Measurements from ENCODE around the gene WDFY4.

Gene WDFY4

DNA sequence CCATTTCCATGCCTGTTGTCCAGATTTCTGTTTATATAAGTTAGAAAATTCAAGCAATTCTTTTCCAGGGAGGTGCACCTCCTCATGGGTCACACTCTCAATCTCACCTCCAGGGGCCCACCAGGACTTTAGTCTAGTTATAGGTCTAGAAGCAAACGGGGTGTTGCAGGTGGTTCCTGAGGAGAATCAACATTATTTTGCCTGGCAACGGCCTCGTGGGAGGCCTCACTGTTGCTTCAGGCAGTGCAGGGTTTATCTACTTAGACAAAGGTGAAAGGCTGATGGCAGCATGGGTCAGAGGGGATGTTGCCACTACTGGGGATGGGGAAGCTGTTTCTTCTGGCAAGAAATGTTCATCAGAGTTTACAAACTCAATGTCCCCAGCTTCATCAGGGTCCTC, 311.7 kb downstream of the WDFY4 start:
- Histone ChIP-seq H3K9ac (ENCODE audit: low read length) (no peak overlapping the region), H3K18ac (ENCODE audit: low read length) (no peak overlapping the region), H3K4me1 (ENCODE audit: control insufficient read depth in 1 of 2, insufficient read depth in 2 of 2, low read length in 2 of 2) (no peaks in the 10 kb centered on the region), H3K4me3 (ENCODE audit: low read depth, low read length) (no peak overlapping the region), H3K27me3 (ENCODE audit: insufficient read depth, low read length) (no peaks in the 10 kb centered on the region), H3K79me2 (ENCODE audit: control insufficient read depth, insufficient read depth, low read length, poor library complexity) (no peaks in the 10 kb centered on the region), H4K8ac (ENCODE audit: low read depth, low read length) (no peak overlapping the region), H3K79me1 (ENCODE audit: low read length) (no peaks in the 10 kb centered on the region), H3K4me2 (ENCODE audit: low read length) (no peak overlapping the region), H3K14ac (ENCODE audit: low read length) (no peak overlapping the region), H4K12ac (ENCODE audit: low read depth, low read length) (no peak overlapping the region), H2AFZ (ENCODE audit: insufficient read depth, low read length, poor library complexity) (no peak overlapping the region), H2BK5ac (ENCODE audit: low read depth, low read length, poor library complexity) (no peak overlapping the region), H2AK5ac (ENCODE audit: low read length) (no peak overlapping the region), H2BK12ac (ENCODE audit: low read length) (no peak overlapping the region), H2BK120ac (ENCODE audit: insufficient read depth, low read length, poor library complexity) (no peak overlapping the region), H3K9me3 (ENCODE audit: insufficient read depth, low read depth, low read length) (no peaks in the 10 kb centered on the region), H3K36me3 (ENCODE audit: control insufficient read depth in 1 of 2, insufficient read depth in 2 of 2, low read length in 2 of 2) (no peaks in the 10 kb centered on the region), H3K4ac (ENCODE audit: low read depth, low read length) (no peak overlapping the region), H3K23ac (ENCODE audit: low read length) (no peak overlapping the region), H3K27ac (ENCODE audit: low read depth, low read length) (no peak overlapping the region), H4K91ac (ENCODE audit: low read depth, low read length) (no peak overlapping the region)
- no peak for DNase-seq
- WGBS (ENCODE audit: extremely low coverage, insufficient coverage, insufficient read length): no CpG with 5 or more reads among the region's 3 CpGs

GRCh38 chr10:48999346-48999745, 314.7 kb downstream of the WDFY4 start:
- Histone ChIP-seq H2BK5ac (ENCODE audit: low read depth, low read length, poor library complexity) (no peak overlapping the region), H3K9ac (ENCODE audit: low read length) (no peak overlapping the region), H4K91ac (ENCODE audit: low read depth, low read length) (no peak overlapping the region), H2BK12ac (ENCODE audit: low read length) (no peak overlapping the region), H3K14ac (ENCODE audit: low read length) (no peak overlapping the region), H3K4me2 (ENCODE audit: low read length) (no peak overlapping the region), H3K4ac (ENCODE audit: low read depth, low read length) (no peak overlapping the region), H2AK5ac (ENCODE audit: low read length) (no peak overlapping the region), H3K79me1 (ENCODE audit: low read length) (no peaks in the 10 kb centered on the region), H4K12ac (ENCODE audit: low read depth, low read length) (no peak overlapping the region), H3K79me2 (ENCODE audit: control insufficient read depth, insufficient read depth, low read length, poor library complexity) (no peaks in the 10 kb centered on the region), H3K4me1 (ENCODE audit: control insufficient read depth in 1 of 2, insufficient read depth in 2 of 2, low read length in 2 of 2) (no peaks in the 10 kb centered on the region), H3K23ac (ENCODE audit: low read length) (no peak overlapping the region), H3K36me3 (ENCODE audit: control insufficient read depth in 1 of 2, insufficient read depth in 2 of 2, low read length in 2 of 2) (no peaks in the 10 kb centered on the region), H3K9me3 (ENCODE audit: insufficient read depth, low read depth, low read length) (no peaks in the 10 kb centered on the region), H3K27me3 (ENCODE audit: insufficient read depth, low read length) (no peaks in the 10 kb centered on the region), H2AFZ (ENCODE audit: insufficient read depth, low read length, poor library complexity) (no peak overlapping the region), H2BK120ac (ENCODE audit: insufficient read depth, low read length, poor library complexity) (no peak overlapping the region), H3K18ac (ENCODE audit: low read length) (no peak overlapping the region), H4K8ac (ENCODE audit: low read depth, low read length) (no peak overlapping the region), H3K4me3 (ENCODE audit: low read depth, low read length) (no peak overlapping the region), H3K27ac (ENCODE audit: low read depth, low read length) (no peak overlapping the region)
- DNase-seq: no peak
- WGBS (ENCODE audit: extremely low coverage, insufficient coverage, insufficient read length): no CpG with 5 or more reads among the region's 2 CpGs

- no peak overlapping the region for H2AK5ac ChIP-seq (ENCODE audit: low read length)
- H3K4me1 ChIP-seq (ENCODE audit: control insufficient read depth in 1 of 2, insufficient read depth in 2 of 2, low read length in 2 of 2): no peaks in the 10 kb centered on the region
- no peak overlapping the region for H3K18ac ChIP-seq (ENCODE audit: low read length)
- H4K12ac ChIP-seq (ENCODE audit: low read depth, low read length): no peak overlapping the region
- H3K4me3 ChIP-seq (ENCODE audit: low read depth, low read length): no peak overlapping the region
- H3K36me3 ChIP-seq (ENCODE audit: control insufficient read depth in 1 of 2, insufficient read depth in 2 of 2, low read length in 2 of 2): no peaks in the 10 kb centered on the region
- no peak overlapping the region for H3K27ac ChIP-seq (ENCODE audit: low read depth, low read length)
- no peak overlapping the region for H3K4me2 ChIP-seq (ENCODE audit: low read length)
- H3K27me3 ChIP-seq (ENCODE audit: insufficient read depth, low read length): no peaks in the 10 kb centered on the region
- no peak overlapping the region for H3K14ac ChIP-seq (ENCODE audit: low read length)
- no peak overlapping the region for H3K4ac ChIP-seq (ENCODE audit: low read depth, low read length)
- no peaks in the 10 kb centered on the region for H3K79me2 ChIP-seq (ENCODE audit: control insufficient read depth, insufficient read depth, low read length, poor library complexity)
- no peak overlapping the region for H2BK5ac ChIP-seq (ENCODE audit: low read depth, low read length, poor library complexity)
- H4K8ac ChIP-seq (ENCODE audit: low read depth, low read length): no peak overlapping the region
- no CpG with 5 or more reads among the region's 13 CpGs for WGBS (ENCODE audit: extremely low coverage, insufficient coverage, insufficient read length)
- H2BK120ac ChIP-seq (ENCODE audit: insufficient read depth, low read length, poor library complexity): no peak overlapping the region
- no peak overlapping the region for H2AFZ ChIP-seq (ENCODE audit: insufficient read depth, low read length, poor library complexity)
- H3K79me1 ChIP-seq (ENCODE audit: low read length): no peaks in the 10 kb centered on the region
- H3K9me3 ChIP-seq (ENCODE audit: insufficient read depth, low read depth, low read length): no peaks in the 10 kb centered on the region
- H4K91ac ChIP-seq (ENCODE audit: low read depth, low read length): no peak overlapping the region
- no peak overlapping the region for H2BK12ac ChIP-seq (ENCODE audit: low read length)
- DNase-seq: no peak
- peak overlapping the region; percentile 7 for H3K9ac ChIP-seq (ENCODE audit: low read length)
- no peak overlapping the region for H3K23ac ChIP-seq (ENCODE audit: low read length)
These were observed 316.0 kb downstream of the WDFY4 start for GRCh38 chr10:49000437-49001398.

DNA sequence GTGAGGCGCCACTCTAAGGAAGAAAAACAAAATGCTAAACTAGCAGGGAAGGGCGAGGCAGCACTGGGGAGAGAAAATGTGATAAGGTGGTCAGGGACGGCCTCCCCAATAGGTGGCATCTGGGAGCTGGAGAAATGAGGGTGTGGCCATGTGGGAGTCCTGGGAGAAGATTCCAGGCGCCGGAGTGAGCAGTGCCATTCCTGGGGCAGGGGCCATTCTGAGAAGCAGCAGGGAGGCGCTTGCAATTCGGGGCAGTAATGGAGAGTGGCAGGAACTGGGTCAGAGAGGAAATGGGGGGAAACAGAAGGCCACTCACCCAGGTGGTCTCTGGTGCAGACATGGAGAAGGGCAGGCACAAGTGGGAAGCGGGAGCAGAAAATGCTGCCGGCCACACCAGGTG, 316.7 kb downstream of the WDFY4 start:
- Histone ChIP-seq H4K8ac (ENCODE audit: low read depth, low read length) (no peak overlapping the region), H2AFZ (ENCODE audit: insufficient read depth, low read length, poor library complexity) (no peak overlapping the region), H3K23ac (ENCODE audit: low read length) (no peak overlapping the region), H2BK5ac (ENCODE audit: low read depth, low read length, poor library complexity) (no peak overlapping the region), H3K79me2 (ENCODE audit: control insufficient read depth, insufficient read depth, low read length, poor library complexity) (no peaks in the 10 kb centered on the region), H3K27ac (ENCODE audit: low read depth, low read length) (no peak overlapping the region), H3K4ac (ENCODE audit: low read depth, low read length) (no peak overlapping the region), H3K4me1 (ENCODE audit: control insufficient read depth in 1 of 2, insufficient read depth in 2 of 2, low read length in 2 of 2) (no peaks in the 10 kb centered on the region), H3K36me3 (ENCODE audit: control insufficient read depth in 1 of 2, insufficient read depth in 2 of 2, low read length in 2 of 2) (no peaks in the 10 kb centered on the region), H2BK12ac (ENCODE audit: low read length) (no peak overlapping the region), H2AK5ac (ENCODE audit: low read length) (no peak overlapping the region), H4K12ac (ENCODE audit: low read depth, low read length) (no peak overlapping the region), H3K14ac (ENCODE audit: low read length) (no peak overlapping the region), H2BK120ac (ENCODE audit: insufficient read depth, low read length, poor library complexity) (no peak overlapping the region), H3K4me3 (ENCODE audit: low read depth, low read length) (no peak overlapping the region), H3K4me2 (ENCODE audit: low read length) (no peak overlapping the region), H3K9me3 (ENCODE audit: insufficient read depth, low read depth, low read length) (no peaks in the 10 kb centered on the region), H3K9ac (ENCODE audit: low read length) (no peak overlapping the region), H4K91ac (ENCODE audit: low read depth, low read length) (no peak overlapping the region), H3K18ac (ENCODE audit: low read length) (no peak overlapping the region), H3K27me3 (ENCODE audit: insufficient read depth, low read length) (no peaks in the 10 kb centered on the region), H3K79me1 (ENCODE audit: low read length) (no peaks in the 10 kb centered on the region)
- DNase-seq: no peak
- no CpG with 5 or more reads among the region's 9 CpGs for WGBS (ENCODE audit: extremely low coverage, insufficient coverage, insufficient read length)
